ENCODE data around the gene FOXP2. TPM values are rescaled to one million over a fixed set of nuclear protein-coding genes. Genes with fewer than 3 reads are reported as not detected.

The FOXP2 gene
- total and polyA plus RNA-seq, 2 of the 4 experiments (the other 2 are of a cell fraction) = 0.89 to 1.1 TPM

DNA sequence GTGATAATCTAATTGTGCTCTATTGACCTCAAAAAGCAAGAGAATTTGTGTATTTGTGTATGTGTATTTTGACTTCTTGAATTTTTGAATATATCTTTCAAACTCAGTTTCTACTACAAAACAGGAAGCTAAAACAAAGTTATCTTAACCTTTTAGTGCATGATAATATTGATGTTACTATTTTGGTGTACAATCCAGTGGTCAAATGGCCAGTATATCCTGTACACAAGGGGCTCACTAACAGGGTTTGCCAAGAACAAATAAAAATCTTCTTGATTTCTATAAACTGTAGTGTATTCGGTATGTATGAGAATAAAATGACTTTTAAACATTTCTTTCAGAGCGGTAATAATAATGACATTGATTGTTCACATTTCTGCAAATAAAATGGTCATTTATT is 69.6 kb downstream of the FOXP2 start:
- no TSS peak for BruUV-seq (replicated peaks)
- CTCF ChIA-PET = interaction anchor here (1.0 kb wide), 1 partner anchor 11 kb away, joined by 3 read pairs; no protein-coding TSS in a partner anchor

More for the DNA sequence above, 69.6 kb downstream of the FOXP2 start:
- no peak overlapping the region for H2AK9ac ChIP-seq (replicated peaks; ENCODE audit: low read depth, low read length, poor library complexity)
- H3K23ac ChIP-seq (ENCODE audit: low read depth, low read length) = no peak overlapping the region
- H3K9me1 ChIP-seq (ENCODE audit: insufficient read depth, low read length) = no peaks in the 10 kb centered on the region
- ATAC-seq (ENCODE audit: low read depth) (no peak), DNase-seq (no peak)
- TF ChIP-seq RCOR1 (IDR thresholded peaks at IDR 0.05; ENCODE audit: insufficient replicate concordance, low read length) (no peak), MAZ (IDR thresholded peaks at IDR 0.05; ENCODE audit: borderline replicate concordance, low read depth, low read length) (no peak), NFE2L2 (IDR thresholded peaks at IDR 0.05; ENCODE audit: low read depth, low read length) (no peak), BHLHE40 (IDR thresholded peaks at IDR 0.05; ENCODE audit: low read depth, low read length) (no peak), MAFK (IDR thresholded peaks at IDR 0.05; ENCODE audit: low read depth, low read length) (no peak), CEBPB (IDR thresholded peaks at IDR 0.05; ENCODE audit: low read depth, low read length) (no peak), POLR2A (IDR thresholded peaks at IDR 0.05; ENCODE audit: low read depth, low read length) (no peak), RAD21 (IDR thresholded peaks at IDR 0.05; ENCODE audit: low read length) (no peak), RFX5 (IDR thresholded peaks at IDR 0.05; ENCODE audit: low read depth, low read length) (no peak), CHD1 (IDR thresholded peaks at IDR 0.05; ENCODE audit: low read depth, low read length) (no peak)
- TF ChIP-seq, protein P1, sequence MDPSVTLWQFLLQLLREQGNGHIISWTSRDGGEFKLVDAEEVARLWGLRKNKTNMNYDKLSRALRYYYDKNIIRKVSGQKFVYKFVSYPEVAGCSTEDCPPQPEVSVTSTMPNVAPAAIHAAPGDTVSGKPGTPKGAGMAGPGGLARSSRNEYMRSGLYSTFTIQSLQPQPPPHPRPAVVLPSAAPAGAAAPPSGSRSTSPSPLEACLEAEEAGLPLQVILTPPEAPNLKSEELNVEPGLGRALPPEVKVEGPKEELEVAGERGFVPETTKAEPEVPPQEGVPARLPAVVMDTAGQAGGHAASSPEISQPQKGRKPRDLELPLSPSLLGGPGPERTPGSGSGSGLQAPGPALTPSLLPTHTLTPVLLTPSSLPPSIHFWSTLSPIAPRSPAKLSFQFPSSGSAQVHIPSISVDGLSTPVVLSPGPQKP (IDR thresholded peaks at IDR 0.05; ENCODE audit: borderline replicate concordance, low read depth, low read length) = no peak
- TF ChIP-seq, protein P2, sequence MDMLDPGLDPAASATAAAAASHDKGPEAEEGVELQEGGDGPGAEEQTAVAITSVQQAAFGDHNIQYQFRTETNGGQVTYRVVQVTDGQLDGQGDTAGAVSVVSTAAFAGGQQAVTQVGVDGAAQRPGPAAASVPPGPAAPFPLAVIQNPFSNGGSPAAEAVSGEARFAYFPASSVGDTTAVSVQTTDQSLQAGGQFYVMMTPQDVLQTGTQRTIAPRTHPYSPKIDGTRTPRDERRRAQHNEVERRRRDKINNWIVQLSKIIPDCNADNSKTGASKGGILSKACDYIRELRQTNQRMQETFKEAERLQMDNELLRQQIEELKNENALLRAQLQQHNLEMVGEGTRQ (IDR thresholded peaks at IDR 0.05; ENCODE audit: low read depth, low read length) = no peak
- H2BK20ac ChIP-seq (ENCODE audit: low read depth, low read length) = no peak overlapping the region
- H4K91ac ChIP-seq (ENCODE audit: insufficient read depth, low read depth, low read length) = no peak overlapping the region
- dilution Hi-C loops (cut with HindIII; ENCODE audit: low sequenced_read_pairs, unreplicated experiment) (no loop called here), intact Hi-C loops (cut with micrococcal nuclease) (no loop called here), in situ Hi-C loops (cut with MboI; ENCODE audit: low sequenced_read_pairs) (no loop called here)
- no peak overlapping the region for H3K14ac ChIP-seq (replicated peaks; ENCODE audit: low read depth, low read length)
- H3K56ac ChIP-seq (ENCODE audit: extremely low read depth, insufficient read depth, low read length) = no peak overlapping the region
- H3K4me3 ChIP-seq (ENCODE audit: insufficient read depth, low read depth, low read length) = no peak overlapping the region
- H3K9ac ChIP-seq (ENCODE audit: low read depth, low read length) = no peak overlapping the region
- H2AK5ac ChIP-seq (ENCODE audit: low read depth, low read length) = no peak overlapping the region
- no peak overlapping the region for H2BK5ac ChIP-seq (ENCODE audit: low read depth, low read length, poor library complexity, severe bottlenecking)
- H2BK15ac ChIP-seq (ENCODE audit: low read depth, low read length) = no peak overlapping the region
- POLR2A ChIA-PET (ENCODE audit: unreplicated experiment) = no interaction called here
- no peak overlapping the region for H4K5ac ChIP-seq (ENCODE audit: low read depth, low read length)
- H4K20me1 ChIP-seq (ENCODE audit: insufficient read depth, low read length) = no peaks in the 10 kb centered on the region
- no peak overlapping the region for H4K8ac ChIP-seq (ENCODE audit: low read depth in 2 of 2, low read length in 2 of 2)
- H3K4me1 ChIP-seq (ENCODE audit: control insufficient read depth, insufficient read depth, low read length) = no peaks in the 10 kb centered on the region
- no peak overlapping the region for H2BK120ac ChIP-seq (ENCODE audit: low read depth, low read length)
- no peaks in the 10 kb centered on the region for H3K36me3 ChIP-seq (ENCODE audit: control insufficient read depth, insufficient read depth, low read length)
- no peak overlapping the region for H3K4me2 ChIP-seq (ENCODE audit: low read depth, low read length)
- no peak overlapping the region for H3K18ac ChIP-seq (ENCODE audit: low read depth, low read length)
- H3K79me1 ChIP-seq (ENCODE audit: low read depth in 1 of 2, low read length in 2 of 2) = no peaks in the 10 kb centered on the region
- H3K9me3 ChIP-seq (ENCODE audit: control insufficient read depth, insufficient read depth, low read length) = peaks cover 2% of the 10 kb centered on the region; the same call in 1 of the 2 replicates
- no peak overlapping the region for H3K4ac ChIP-seq (ENCODE audit: low read depth, low read length)
- H2AFZ ChIP-seq (replicated peaks; ENCODE audit: low read length, poor library complexity) = no peak overlapping the region
- no peak overlapping the region for H3K27ac ChIP-seq (ENCODE audit: insufficient read depth, low read length)
- WGBS, 2 experiments (ENCODE audit: extremely low coverage in 2 of 2, insufficient read length in 1 of 2) = no CpG with 5 or more reads among the region's 2 CpGs
- H3K27me3 ChIP-seq (ENCODE audit: control insufficient read depth, insufficient read depth, low read length) = no peaks in the 10 kb centered on the region

Measured in IMR-90 (cell line).